GM12874 (cell line): ENCODE measurements around the gene PSMA7.

Source experiments
- TF ChIP-seq, protein P1 (sequence below): IDR thresholded peaks from 2 replicates; pipeline ENCODE4 v1.5.1; 2011; ENCODE audit warnings: low read depth, mild to moderate bottlenecking, control low read depth, low read length, moderate library complexity; ENCODE audit not compliant: insufficient read depth

PSMA7 gene

DNA sequence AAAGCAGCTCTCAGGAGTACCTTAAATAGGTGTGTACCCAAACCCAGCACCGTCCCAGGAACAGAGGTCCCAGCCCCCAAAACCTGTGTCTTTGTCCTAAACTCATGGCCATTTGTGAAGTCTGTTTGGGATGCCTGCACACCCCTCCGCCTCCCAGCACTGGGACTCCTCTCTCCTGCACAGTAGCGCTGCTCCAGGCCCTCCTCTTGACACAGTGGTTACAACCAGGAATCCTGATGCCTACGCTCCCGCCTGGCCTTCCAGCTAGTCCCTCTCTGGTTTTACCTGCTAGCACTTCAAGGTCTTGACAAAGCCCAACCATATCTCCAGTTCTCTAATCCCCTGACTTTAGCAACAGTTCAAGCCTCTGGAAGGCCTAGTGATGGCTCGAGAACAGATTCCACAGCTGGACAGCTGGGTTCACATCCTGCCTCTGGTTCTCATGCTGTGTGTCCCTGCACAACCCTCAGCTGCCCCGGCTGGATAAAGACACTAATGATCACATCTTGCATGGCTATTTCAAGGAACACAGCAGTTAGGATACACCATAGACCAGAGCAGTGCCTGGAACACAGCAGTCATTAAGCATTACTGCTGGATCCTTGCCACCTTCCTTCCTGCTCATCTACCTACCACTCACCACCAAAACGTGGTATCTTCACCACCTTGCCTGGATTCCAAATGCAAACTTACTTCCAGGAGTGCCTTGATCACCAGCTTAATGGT, 5.6 kb downstream of the PSMA7 start:
- TF ChIP-seq, protein P1, sequence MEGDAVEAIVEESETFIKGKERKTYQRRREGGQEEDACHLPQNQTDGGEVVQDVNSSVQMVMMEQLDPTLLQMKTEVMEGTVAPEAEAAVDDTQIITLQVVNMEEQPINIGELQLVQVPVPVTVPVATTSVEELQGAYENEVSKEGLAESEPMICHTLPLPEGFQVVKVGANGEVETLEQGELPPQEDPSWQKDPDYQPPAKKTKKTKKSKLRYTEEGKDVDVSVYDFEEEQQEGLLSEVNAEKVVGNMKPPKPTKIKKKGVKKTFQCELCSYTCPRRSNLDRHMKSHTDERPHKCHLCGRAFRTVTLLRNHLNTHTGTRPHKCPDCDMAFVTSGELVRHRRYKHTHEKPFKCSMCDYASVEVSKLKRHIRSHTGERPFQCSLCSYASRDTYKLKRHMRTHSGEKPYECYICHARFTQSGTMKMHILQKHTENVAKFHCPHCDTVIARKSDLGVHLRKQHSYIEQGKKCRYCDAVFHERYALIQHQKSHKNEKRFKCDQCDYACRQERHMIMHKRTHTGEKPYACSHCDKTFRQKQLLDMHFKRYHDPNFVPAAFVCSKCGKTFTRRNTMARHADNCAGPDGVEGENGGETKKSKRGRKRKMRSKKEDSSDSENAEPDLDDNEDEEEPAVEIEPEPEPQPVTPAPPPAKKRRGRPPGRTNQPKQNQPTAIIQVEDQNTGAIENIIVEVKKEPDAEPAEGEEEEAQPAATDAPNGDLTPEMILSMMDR: no peak

GRCh38 chr20:62137092-62137384, 6.2 kb downstream of the PSMA7 start:
- TF ChIP-seq, protein P1: no peak

DNA sequence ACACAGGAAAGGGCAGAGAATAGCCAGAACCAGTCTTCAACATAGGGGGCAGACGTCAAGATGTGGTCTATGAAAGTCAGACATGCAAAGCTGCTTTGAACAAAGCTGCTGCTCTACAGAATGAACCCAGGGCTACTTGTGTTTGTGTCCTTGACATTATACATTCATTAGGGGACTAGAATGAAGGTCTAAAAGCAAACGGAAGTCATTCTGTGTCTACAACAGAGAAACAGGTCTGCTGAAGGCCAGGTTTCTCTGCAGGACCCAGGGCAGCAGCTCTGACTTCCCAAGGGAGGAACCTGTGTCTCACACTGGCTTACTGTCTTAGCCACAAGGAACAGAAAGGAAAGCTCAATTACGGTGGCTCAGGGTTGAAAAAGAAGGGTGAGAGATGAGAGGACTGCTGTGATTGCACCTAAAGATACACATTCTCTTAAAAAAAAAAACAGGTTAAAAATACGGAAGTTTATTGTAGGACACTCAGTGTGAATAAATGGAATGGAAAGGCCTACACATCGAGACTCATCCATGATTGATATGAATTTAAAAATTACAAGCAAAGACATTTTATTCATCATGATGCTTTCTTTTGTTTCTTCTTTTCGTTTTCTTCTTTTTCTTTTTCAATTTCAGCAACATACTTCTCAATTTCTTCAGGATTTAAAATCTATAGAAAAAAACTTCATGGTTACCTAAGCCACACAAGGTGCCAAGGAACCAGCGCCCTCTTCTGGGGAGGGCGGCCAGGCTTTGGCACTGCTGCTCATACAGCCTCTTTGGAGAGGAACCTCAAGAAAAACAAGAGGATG, 6.7 kb downstream of the PSMA7 start:
- TF ChIP-seq, protein P1: peak; percentile 71

DNA sequence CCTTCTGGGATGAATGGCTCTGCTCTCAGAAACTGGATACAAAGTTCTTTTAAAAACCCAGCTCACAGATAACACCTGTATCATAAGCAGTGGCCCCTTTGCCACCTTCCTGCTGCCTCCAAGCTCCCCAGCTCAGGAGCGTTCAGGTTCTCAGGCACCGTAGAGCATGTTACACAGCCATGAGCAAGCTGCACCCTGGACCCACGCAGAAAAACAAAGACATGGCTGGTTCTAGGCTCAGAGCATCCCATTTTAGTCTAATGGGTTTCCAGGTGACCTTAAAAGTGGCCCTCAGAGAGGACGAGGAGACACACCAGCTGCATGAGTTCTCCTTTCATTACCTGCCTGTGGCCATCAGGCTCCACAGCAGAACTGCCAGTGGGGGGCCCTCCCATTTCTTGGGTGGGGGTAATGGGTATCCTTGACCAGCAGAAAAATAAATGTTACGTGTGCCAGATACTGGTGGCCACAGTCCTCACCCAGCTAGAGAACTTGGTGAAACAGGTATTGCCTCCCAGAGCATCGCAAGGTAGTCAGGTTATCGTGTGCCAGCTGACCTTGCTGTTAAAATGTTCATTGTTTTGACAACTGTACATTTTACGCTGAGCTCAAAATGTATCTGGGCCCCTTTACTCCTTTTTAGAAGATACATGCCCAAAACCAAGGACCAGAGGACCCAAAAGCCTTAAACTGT, 7.5 kb downstream of the PSMA7 start:
- TF ChIP-seq, protein P1: no peak

DNA sequence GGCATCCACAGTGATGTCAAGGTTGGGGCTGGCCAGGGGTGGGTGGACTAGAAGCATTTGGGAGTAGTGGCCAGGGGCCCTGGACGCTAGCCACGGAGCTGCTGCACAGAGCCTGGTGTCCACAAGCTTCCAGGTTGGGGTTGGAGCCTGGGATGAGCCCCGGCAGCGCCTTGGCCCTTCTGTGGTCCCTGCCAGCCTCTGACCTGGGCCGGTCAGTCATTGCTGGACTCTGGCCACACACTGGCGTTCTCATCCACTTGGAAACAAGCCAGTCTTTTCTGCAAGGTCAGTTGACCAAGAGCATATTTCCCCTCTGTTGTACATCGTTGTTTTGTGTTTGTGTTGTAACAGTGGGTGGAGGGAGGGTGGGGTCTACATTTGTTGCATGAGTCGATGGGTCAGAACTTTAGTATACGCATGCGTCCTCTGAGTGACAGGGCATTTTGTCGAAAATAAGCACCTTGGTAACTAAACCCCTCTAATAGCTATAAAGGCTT, 8.4 kb downstream of the PSMA7 start:
- TF ChIP-seq, protein P1: no peak

DNA sequence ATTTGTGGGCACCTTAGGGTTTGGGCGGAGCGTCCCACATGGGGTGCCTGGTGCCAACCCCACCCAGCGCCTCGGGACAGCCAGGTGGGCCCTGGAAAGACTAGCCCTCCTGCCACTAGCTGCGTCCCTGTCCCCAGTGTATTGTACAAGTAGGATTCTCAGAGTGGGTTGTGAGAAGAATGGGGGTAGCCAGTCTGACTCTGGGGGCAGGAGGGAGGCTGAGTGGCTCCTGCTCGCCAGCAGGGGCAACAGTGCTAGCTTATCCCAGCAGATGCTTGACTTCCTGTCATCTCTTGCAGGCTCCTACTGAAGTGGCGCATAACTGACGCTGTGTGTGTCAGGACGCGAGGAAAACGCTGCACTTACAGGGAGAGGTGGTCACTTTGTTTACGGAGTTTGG, 9.3 kb downstream of the PSMA7 start:
- TF ChIP-seq, protein P1: peak; percentile 19; the same call in 1 of the 2 replicates

- TF ChIP-seq, protein P1: no peak
Observed at GRCh38 chr20:62133051-62133845, 9.9 kb downstream of the PSMA7 start.
